GM20000 (cell line): ENCODE results near the gene USP33.
"Not testable (repeated sequence)": the region's sequence is repeated elsewhere in the genome, so short reads cannot be mapped to it uniquely, and the experiment has no call there.

ENCODE experiments used
- DNase-seq: peaks from one replicate; pipeline ENCODE4 v3.0.0; 2012; ENCODE audit warnings: low spot score
- TF ChIP-seq, protein P1 (sequence below): IDR thresholded peaks from 2 replicates; pipeline ENCODE4 v1.5.1; 2012; ENCODE audit warnings: mild to moderate bottlenecking, control low read depth; ENCODE audit errors: extremely low read depth, missing control alignments

The USP33 gene

DNA sequence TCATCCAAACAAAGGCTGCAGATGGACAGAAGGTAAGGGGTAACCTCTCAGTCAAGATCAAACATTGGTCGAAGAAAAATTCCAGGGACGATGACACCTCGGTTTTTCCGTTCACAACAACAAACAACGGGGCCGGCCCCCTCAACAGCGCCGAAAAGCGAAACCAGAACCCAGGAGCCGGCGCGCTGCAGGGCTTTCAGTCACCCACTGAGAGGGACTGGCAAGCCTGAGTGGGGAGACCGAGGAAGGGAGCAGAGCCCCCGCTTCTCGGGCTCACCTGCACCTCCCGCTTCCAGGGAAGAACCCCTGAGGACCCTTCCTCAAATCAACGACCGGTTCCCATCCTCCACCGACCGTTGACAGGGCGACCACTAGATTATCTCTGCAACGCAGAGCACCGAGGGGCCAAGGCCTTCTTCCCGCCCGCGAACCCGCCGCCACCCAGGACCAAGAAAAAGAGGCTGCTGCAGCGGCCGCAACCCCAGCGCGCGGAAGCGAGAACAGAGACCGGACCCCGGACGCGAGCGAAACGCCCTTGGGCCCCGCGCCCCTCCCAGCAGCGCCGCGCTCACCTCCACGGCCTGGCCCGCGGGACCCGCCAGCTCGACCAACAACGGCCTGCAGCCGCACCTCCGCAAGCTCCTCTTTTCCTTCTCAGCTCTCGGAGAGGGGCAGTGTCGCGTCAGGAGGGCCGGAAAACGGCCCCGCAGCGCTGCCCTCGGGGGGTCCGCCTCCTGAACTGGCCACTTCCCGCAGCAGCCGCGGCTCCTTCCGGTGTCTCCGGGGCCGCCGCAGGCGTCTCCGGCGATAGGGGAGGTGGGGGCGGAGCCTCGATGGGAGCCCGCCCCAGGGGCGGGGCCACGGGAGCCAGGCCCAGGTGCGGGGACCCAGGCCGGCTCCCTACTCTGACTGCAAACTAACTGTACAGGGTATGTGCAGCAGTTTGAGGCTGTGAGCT lies at the start of gene USP33:
USP33 (minus strand) TSS at position 782 of the 958 bp plus-strand sequence. CDS start 18,155 bp downstream, outside the sequence.
- TF ChIP-seq, protein P1, sequence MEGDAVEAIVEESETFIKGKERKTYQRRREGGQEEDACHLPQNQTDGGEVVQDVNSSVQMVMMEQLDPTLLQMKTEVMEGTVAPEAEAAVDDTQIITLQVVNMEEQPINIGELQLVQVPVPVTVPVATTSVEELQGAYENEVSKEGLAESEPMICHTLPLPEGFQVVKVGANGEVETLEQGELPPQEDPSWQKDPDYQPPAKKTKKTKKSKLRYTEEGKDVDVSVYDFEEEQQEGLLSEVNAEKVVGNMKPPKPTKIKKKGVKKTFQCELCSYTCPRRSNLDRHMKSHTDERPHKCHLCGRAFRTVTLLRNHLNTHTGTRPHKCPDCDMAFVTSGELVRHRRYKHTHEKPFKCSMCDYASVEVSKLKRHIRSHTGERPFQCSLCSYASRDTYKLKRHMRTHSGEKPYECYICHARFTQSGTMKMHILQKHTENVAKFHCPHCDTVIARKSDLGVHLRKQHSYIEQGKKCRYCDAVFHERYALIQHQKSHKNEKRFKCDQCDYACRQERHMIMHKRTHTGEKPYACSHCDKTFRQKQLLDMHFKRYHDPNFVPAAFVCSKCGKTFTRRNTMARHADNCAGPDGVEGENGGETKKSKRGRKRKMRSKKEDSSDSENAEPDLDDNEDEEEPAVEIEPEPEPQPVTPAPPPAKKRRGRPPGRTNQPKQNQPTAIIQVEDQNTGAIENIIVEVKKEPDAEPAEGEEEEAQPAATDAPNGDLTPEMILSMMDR, result no peak
- peak; percentile 94 for DNase-seq

DNA sequence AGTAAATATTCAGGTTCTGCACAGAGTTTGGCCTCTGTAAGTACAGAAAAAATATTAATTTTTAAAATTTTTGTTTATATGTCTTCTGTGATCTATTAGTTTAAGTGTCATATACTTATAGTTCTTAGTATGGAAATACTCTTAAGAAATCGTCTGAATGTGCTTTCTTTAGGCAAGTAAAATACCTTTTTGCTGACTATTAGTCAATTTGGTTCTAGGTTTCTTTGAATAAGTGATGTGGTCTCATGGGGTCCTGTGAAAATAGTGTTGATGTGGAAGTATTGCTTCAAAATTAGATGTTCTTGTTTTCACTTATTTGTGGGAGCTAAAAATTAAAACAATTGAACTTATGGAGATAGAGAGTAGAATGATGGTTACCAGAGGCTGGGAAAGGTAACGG lies 43.7 kb upstream of the USP33 start:
- TF ChIP-seq, protein P1, result no peak
- DNase-seq, result no peak

DNA sequence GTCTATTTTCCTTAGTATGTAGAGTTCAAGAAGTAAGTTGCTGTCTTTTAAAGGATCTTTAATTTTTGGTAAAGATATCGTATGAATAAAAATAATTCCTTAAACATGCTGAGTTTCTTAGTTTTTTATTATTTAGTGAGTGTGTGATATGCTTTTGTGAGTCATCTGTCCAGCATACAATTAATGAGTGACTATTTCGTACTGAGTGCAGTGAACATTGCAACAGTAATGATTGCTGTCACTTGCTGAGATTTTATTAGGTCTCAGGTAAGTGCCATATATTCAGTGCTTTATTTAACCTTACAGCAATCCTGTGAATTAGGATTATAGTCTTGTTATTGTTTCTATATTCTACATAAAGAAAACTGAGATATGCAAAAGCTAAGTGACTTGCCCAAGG lies 42.4 kb upstream of the USP33 start:
- TF ChIP-seq, protein P1, result no peak

DNA sequence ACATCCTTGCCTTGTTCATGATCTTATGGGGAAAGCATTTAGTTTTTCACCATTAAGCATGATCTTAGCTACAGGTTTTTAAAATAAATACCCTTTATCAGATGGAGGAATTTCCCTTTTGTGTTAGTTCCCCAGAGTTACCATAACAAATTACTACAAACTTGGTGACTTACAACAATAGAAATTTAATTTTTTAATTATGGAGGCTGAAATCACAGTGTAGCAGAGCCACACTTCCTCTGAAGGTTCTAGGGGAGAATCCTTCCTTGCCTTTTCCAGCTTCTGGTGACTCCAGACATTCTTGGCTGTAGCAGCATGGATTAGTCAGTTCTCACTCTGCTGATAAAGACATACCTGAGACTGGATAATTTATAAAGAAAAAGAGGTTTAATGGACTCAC lies 38.3 kb upstream of the USP33 start:
- no peak for DNase-seq
- TF ChIP-seq, protein P1, result no peak

More for the DNA sequence above, 42.4 kb upstream of the USP33 start:
- DNase-seq, result no peak

DNA sequence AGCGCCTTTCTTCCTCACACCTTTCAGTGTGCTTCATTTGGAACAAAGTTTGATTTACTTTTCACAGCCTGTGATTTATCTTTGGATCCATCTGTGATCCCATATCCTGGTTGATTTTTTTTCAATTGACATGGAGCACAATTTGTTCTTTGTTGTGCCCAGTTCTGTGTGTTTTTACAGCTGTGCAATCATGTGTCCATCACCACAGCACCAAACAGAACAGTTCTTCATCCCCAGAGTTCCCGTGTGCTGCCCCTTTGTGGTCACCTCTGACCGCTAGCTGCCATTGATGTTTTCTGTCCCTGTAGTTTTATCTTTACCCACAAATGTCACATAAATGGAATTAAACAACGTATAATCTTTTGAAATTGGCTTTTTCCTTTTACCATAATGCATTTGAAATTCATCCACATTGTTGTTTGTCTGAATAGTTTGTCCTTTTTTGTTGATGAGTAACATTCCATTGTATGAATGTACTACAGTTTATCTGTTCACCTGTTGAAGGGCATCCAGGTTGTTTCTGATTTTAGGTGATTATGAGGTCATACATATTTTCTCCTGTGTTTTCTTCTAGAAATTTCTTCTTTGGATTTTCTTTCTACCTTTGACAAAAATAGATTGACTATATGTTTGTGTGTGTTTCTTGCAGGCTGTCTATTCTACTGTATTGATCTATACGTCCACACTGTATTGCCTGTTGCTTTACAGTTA lies 37.2 kb upstream of the USP33 start:
- TF ChIP-seq, protein P1, result no peak
- DNase-seq, result no peak

DNA sequence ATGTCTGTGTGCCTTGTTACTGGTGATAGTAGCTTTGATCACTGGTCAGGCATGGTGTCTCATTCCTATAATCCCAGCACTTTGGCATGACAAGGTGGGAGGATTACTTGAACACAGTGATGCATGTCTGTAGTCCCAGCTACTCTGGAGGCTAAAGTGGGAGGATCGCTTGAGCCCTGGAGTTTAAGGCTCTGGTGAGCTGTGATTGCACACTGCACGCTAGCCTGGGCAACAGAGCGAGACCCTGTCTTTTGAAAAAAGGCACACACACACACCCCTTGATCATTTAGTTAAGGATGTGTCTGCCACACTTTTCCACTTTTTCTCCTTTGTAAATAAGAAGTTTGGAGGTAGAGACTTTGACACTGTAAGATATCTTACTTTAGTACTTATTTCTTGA lies 34.9 kb upstream of the USP33 start:
- TF ChIP-seq, protein P1, result no peak
- DNase-seq, result no peak

DNA sequence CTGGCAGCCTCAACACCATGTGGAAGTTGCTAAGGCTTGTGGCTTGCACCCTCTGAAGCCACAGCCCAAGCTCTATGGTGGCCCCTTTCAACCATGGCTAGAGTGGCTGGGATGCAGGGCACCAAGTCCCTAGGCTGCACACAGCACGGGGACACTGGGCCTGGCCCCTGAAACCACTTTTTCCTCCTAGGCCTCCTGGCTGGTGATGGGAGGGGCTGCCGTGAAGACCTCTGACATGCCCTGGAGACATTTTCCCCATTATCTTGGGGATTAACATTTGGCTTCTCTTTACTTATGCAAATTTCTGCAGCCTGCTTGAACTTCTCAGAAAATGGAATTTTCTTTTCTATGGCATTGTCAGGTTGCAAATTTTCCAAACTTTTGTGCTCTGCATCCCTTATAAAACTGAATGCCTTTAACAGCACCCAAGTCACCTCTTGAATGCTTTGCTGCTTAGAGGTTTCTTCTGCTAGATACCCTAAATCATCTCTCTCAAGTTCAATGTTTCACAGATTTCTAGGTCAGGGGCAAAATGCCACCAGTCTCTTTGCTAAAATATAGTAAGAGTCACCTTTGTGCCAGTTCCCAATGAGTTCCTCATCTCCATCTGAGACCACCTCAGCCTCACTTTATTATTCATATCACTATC lies 26.6 kb upstream of the USP33 start:
- not testable (repeated sequence) for DNase-seq
